Astrocyte of the spinal cord (primary cell): ENCODE measurements around the gene PLEKHA7.

Experiments used
- DNase-seq: peaks from one replicate; pipeline ENCODE4 v3.0.0; 2011; ENCODE audit warnings: low read depth, low spot score
- H3K4me3 ChIP-seq: 2 replicates; pipeline ENCODE4 v1.5.1; 2011; ENCODE audit warnings: low read depth, mild to moderate bottlenecking, low read length, moderate library complexity
- CTCF ChIP-seq: IDR thresholded peaks from 2 replicates; pipeline ENCODE4 v1.5.1; 2012; ENCODE audit warnings: low read depth, mild to moderate bottlenecking, low read length, inconsistent platforms
- in situ Hi-C: cut with HindIII; loops from 2 replicates; pipeline ENCODE4 v1.10.0; 2017; ENCODE audit warnings: low sequenced_read_pairs

PLEKHA7 gene

GRCh38 chr11:16925561-16926065 is 88.6 kb downstream of the PLEKHA7 start:
- H3K4me3 ChIP-seq = peak overlapping the region; percentile 44
- in situ Hi-C loops = no loop called here

GRCh38 chr11:16924826-16925560 is 89.2 kb downstream of the PLEKHA7 start:
- in situ Hi-C loops = no loop called here
- peak; percentile 59 for DNase-seq
- TF ChIP-seq CTCF = no peak
- H3K4me3 ChIP-seq = peak overlapping the region; percentile 44

More at GRCh38 chr11:16925561-16926065, 88.6 kb downstream of the PLEKHA7 start:
- DNase-seq = peak; percentile 29
- no peak for TF ChIP-seq CTCF

- no peak for DNase-seq
- in situ Hi-C loops = no loop called here
- TF ChIP-seq CTCF = no peak
- no peak overlapping the region for H3K4me3 ChIP-seq
Measured at GRCh38 chr11:16924462-16924825, 89.8 kb downstream of the PLEKHA7 start.

DNA sequence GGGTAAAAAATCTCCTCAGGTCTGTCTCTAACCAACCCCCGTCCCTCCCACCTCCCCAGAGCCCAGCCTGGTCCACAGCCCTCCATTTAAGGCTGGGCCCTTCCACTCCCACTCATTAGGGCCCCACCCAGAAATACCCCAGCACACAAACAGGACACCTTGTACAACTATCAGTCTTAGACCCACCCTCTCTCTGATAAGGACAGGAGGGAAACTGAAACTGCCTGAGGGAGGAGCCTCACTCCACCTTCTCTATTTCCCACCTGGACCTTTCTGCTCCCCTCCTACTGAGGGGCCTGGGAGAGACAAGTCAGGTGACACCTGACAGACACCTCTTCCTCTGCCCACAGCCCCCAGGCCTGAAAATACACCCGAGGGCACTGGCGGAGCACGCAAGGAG is 90.2 kb downstream of the PLEKHA7 start:
- in situ Hi-C loops = no loop called here
- TF ChIP-seq CTCF = no peak
- DNase-seq = no peak
- no peak overlapping the region for H3K4me3 ChIP-seq

DNA sequence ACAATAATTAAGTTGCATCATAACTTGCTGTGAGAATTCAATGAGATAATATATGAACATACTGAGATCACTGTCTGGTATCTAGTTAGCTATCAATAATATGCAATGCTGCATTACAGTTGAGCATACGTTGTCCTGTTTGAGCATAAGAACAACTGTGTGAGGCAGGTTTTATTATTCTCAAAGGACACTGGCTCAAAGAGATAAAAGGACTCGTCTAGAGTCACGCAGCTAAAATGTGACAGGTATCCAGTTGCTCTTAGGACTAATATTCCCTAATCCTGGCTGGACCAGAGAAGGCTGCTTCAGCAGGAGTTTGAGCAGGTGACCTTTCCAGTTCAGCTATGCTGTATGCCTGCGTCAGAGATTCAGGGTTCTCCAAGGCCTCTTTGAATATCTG is 92.5 kb downstream of the PLEKHA7 start:
- no peak for DNase-seq
- in situ Hi-C loops = no loop called here
- no peak overlapping the region for H3K4me3 ChIP-seq
- TF ChIP-seq CTCF = no peak

DNA sequence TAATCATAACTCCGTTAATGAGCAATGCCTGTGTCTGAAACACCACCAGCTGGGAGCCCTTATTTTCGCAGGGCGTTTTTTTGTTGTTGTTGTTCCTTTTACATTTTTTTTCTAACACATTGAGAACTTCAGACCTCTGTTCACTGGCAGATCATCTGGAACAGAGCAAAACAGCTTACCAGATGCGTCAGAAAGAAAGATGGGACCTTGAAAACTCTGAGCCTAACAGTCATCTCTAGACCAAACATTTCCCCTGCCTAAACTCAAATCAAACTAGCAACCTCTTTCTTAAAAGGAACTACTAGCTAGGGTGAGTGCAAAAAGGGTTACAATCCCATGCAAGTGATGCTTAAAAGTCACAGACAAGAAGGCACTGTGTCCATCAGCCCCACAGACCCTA is 93.2 kb downstream of the PLEKHA7 start:
- DNase-seq = no peak
- TF ChIP-seq CTCF = no peak
- in situ Hi-C loops = no loop called here
- no peak overlapping the region for H3K4me3 ChIP-seq
